GM12878 (cell line): ENCODE results near the gene UBE2D3.

ENCODE experiments used
- EP300 ChIP-seq, 2 experiments: fragments of 150-350 bp in 1 of 2; IDR thresholded peaks; 2 replicates each; pipeline ENCODE4 v1.6.1; 2011 to 2012; ENCODE audit warnings: low read depth in 2 of 2, low read length in 2 of 2, borderline replicate concordance in 1 of 2, improper control_type of control experiment in 1 of 2, inconsistent platforms in 1 of 2; ENCODE audit not compliant: control insufficient read depth in 1 of 2
- EZH2 ChIP-seq: IDR thresholded peaks from 2 replicates; pipeline ENCODE4 v1.6.1; 2012; ENCODE audit warnings: low read depth, mild to moderate bottlenecking, control low read depth, inconsistent platforms, low read length, borderline replicate concordance; ENCODE audit not compliant: control insufficient read depth
- GABPA ChIP-seq: IDR thresholded peaks from 2 replicates; pipeline ENCODE4 v1.6.1; 2014; ENCODE audit warnings: antibody characterized with exemption, low read depth, mild to moderate bottlenecking, inconsistent platforms
- HDAC2 ChIP-seq: fragments of 200-600 bp; sonication (generic); IDR thresholded peaks from 2 replicates; pipeline ENCODE4 v1.6.1; 2017
- JUNB ChIP-seq: IDR thresholded peaks from 2 replicates; pipeline ENCODE4 v1.6.1; 2016; ENCODE audit warnings: antibody characterized with exemption, mild to moderate bottlenecking
- KDM1A ChIP-seq: fragments of 200-600 bp; sonication (generic); IDR thresholded peaks from 2 replicates; pipeline ENCODE4 v1.6.1; 2016; ENCODE audit warnings: borderline replicate concordance
- MXI1 ChIP-seq: fragments of 150-350 bp; IDR thresholded peaks from 2 replicates; pipeline ENCODE4 v1.6.1; 2011; ENCODE audit warnings: low read depth, mild to moderate bottlenecking, inconsistent platforms, low read length, improper control_type of control experiment
- RFX5 ChIP-seq: IDR thresholded peaks from 2 replicates; pipeline ENCODE4 v1.6.1; 2011; ENCODE audit warnings: low read depth, low read length, improper control_type of control experiment
- SMAD5 ChIP-seq: IDR thresholded peaks from 2 replicates; pipeline ENCODE4 v1.6.1; 2016; ENCODE audit warnings: antibody characterized with exemption, low read depth
- ZNF274 ChIP-seq: IDR thresholded peaks from one replicate; pipeline ENCODE4 v1.8.0; 2011; ENCODE audit not compliant: insufficient read length, insufficient read depth
- ZZZ3 ChIP-seq: IDR thresholded peaks from 2 replicates; pipeline ENCODE4 v1.6.1; 2011; ENCODE audit warnings: low read depth; ENCODE audit not compliant: control insufficient read depth, insufficient read length
- TF ChIP-seq, protein P1 (sequence below): IDR thresholded peaks from 2 replicates; pipeline ENCODE4 v1.6.1; 2011; ENCODE audit warnings: low read depth, low read length, improper control_type of control experiment, borderline replicate concordance
- TF ChIP-seq, protein P2 (sequence below), 3 experiments: IDR thresholded peaks in 2 of 3; conservative IDR thresholded peaks in 1 of 3; 2 replicates each; pipeline ENCODE4 v1.5.1; 2011; ENCODE audit warnings: low read depth in 3 of 3, low read length in 3 of 3, mild to moderate bottlenecking in 3 of 3, control low read depth in 2 of 3, moderate library complexity in 2 of 3, inconsistent platforms in 1 of 3, mixed read lengths in 1 of 3; ENCODE audit not compliant: control insufficient read depth in 2 of 3, insufficient read depth in 1 of 3; ENCODE audit errors: extremely low read depth in 1 of 3
- TF ChIP-seq, protein P3 (sequence below): IDR thresholded peaks from 2 replicates; pipeline ENCODE4 v1.6.1; 2011; ENCODE audit warnings: low read depth, mild to moderate bottlenecking, low read length, moderate library complexity, borderline replicate concordance; ENCODE audit errors: extremely low read depth

DNA sequence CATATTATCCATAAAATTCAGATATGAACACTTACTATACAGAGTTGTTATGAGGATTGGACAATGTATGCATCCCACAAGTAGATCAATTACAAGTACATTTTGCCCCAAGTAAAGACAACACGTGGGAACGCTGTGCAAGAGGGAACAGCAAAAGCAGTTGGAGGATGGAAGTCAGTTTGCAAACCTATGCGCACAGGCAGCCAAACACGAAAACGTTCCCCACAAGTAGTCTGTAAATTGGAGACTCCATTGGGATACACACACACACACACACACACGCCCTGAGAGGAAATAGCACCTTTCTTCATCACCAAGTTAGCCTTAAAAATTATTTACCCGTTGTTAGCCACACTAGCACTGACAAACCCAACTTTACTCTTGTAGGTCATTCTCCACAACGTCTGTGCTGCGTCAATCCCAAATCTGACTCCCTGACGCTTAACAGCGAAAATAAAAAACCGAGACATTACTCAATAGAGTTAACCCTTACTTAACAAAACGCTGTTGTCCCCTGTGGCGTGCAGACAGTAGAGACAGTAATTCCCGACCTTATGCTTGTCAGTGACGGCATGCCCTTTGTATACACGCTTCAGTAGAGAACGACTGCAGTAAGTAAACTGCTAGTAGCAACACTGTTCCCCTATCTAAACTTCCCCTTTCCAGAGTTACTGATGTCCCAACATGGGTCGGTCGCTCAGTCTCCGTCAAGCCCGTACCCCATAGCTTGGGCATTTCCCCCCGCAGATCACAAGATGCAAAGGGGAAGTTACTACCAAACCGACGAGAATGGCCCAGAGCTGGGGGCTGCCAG lies 67.3 kb downstream of the UBE2D3 start:
- TF ChIP-seq ZNF274 (no peak), KDM1A (no peak), RFX5 (no peak), EP300 (IDR thresholded peaks at IDR 0.05; ENCODE audit: borderline replicate concordance in 1 of 2, control insufficient read depth in 1 of 2, low read depth in 2 of 2, low read length in 2 of 2) (peak; percentile 40 to 76; a peak in 1 of 4 replicates), SMAD5 (no peak), ZZZ3 (no peak), GABPA (no peak), HDAC2 (no peak), EZH2 (no peak), JUNB (peak; percentile 18; the same call in 1 of the 2 replicates), MXI1 (peak; percentile 78)
- TF ChIP-seq, protein P1, sequence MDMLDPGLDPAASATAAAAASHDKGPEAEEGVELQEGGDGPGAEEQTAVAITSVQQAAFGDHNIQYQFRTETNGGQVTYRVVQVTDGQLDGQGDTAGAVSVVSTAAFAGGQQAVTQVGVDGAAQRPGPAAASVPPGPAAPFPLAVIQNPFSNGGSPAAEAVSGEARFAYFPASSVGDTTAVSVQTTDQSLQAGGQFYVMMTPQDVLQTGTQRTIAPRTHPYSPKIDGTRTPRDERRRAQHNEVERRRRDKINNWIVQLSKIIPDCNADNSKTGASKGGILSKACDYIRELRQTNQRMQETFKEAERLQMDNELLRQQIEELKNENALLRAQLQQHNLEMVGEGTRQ: no peak
- TF ChIP-seq, protein P2, sequence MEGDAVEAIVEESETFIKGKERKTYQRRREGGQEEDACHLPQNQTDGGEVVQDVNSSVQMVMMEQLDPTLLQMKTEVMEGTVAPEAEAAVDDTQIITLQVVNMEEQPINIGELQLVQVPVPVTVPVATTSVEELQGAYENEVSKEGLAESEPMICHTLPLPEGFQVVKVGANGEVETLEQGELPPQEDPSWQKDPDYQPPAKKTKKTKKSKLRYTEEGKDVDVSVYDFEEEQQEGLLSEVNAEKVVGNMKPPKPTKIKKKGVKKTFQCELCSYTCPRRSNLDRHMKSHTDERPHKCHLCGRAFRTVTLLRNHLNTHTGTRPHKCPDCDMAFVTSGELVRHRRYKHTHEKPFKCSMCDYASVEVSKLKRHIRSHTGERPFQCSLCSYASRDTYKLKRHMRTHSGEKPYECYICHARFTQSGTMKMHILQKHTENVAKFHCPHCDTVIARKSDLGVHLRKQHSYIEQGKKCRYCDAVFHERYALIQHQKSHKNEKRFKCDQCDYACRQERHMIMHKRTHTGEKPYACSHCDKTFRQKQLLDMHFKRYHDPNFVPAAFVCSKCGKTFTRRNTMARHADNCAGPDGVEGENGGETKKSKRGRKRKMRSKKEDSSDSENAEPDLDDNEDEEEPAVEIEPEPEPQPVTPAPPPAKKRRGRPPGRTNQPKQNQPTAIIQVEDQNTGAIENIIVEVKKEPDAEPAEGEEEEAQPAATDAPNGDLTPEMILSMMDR (IDR thresholded peaks at IDR 0.05 in 2 of 3, conservative IDR thresholded peaks at IDR 0.05 in 1 of 3; ENCODE audit: control insufficient read depth in 2 of 3, extremely low read depth in 1 of 3, insufficient read depth in 1 of 3, low read depth in 3 of 3, low read length in 3 of 3): no peak
- TF ChIP-seq, protein P3, sequence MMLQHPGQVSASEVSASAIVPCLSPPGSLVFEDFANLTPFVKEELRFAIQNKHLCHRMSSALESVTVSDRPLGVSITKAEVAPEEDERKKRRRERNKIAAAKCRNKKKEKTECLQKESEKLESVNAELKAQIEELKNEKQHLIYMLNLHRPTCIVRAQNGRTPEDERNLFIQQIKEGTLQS: no peak
